GM18867 (cell line): Measurements from ENCODE around the gene DQX1.

ENCODE experiments used
- ATAC-seq: cut with Tn5 transposase; IDR thresholded peaks from one replicate; pipeline ENCODE4 v1.9.1; 2021; ENCODE audit warnings: mild to moderate bottlenecking, moderate library complexity; ENCODE audit not compliant: unreplicated experiment

DQX1 gene

DNA sequence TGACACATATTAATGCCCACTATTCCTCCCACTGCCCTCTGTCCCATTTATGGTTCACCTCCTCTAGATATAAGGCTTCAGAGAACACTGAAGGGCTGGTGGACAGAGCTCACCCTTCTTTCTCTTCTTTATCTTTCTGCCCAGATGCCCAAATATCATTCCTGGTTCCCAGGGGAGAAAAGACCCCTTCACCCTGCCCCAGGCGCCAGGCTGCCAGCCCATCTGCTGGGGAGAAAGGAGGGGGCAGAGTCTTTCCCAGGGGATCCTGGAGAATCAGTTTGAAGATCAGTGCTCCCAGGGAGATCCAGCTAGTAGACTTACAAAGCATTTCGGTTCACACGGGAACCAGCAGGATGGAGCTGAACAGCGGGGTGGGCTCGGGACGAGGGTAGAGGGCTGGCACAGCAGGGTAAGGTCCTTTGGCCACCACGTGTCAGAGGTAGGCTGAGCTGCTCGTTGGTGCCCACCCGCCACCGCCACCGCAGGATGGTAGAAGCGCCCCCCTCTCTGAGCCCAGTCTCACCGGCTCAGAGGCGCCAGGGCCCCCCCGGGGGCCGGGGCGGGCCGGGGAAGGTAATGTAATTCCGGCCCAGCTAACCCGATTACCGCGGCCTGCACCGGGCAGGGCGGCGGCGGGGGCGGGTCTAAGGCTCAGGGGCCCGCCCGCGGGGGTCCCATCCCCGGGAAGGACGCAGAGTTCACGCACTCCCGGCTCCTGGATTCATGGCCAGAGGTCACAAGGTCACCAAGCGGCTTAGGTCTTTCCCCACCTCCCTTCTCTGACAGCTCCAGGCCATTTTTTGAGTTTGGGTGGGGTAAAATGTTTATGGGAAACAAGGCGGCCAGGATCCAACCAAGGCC lies 13.1 kb downstream of the DQX1 start:
- ATAC-seq, result no peak

DNA sequence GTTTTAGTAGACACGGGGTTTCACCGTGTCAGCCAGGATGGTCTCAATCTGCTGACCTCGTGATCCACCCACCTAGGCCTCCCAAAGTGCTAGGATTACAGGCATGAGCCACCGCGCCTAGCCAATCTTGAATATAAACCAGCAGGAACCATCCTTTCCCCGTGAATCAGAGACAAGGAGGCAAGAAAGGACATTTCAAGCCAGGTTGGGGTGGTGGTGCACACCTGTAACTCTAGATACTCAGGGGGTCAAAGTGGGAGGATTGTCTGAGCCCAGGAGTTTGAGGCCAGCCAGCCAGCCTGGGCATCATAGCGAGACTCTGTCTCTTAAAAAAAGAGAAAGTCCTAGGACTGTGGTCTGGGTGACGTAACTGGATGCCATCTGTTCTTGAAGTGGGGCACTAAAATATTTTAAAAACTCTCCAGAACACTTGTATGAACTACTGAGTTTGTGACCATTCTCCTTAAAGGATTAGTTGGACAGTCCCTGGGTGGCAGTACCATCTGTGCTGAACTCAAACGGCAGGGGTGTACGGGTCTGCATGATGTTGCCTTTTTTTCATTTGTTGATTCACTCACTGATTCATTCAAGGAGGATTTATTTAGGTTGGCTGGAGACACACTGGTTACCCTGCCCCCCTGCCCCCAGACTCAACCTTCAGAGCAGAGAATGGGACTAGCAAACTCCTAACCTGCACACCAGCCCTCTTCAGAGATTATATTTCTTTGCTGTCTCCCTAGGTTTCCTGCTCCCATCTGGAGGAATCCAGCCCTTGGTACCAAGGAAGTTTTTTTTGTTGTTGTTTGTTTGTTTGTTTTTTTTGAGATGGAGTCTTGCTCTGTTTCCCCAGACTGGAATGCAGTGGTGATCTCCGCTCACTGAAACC lies 14.7 kb downstream of the DQX1 start:
- ATAC-seq, result no peak

DNA sequence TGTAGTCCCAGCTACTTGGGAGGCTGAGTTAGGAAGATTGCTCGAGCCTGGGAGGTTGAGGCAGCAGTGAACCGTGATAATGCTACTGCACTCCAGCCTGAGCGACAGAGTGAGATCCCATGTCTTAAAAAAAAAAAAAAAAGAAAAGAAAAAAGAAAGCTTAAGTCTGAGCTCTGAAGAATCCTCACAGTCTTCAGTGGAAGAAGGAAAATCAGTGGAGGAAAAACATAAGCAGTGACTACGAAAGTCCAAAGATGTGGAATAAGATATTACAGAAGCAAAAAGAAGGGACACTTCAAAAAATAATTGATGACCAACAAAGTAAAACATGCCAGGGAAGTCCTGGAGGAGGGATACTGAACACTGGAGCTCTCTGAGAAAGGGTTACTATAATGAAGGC lies 15.8 kb downstream of the DQX1 start:
- ATAC-seq, result no peak

DNA sequence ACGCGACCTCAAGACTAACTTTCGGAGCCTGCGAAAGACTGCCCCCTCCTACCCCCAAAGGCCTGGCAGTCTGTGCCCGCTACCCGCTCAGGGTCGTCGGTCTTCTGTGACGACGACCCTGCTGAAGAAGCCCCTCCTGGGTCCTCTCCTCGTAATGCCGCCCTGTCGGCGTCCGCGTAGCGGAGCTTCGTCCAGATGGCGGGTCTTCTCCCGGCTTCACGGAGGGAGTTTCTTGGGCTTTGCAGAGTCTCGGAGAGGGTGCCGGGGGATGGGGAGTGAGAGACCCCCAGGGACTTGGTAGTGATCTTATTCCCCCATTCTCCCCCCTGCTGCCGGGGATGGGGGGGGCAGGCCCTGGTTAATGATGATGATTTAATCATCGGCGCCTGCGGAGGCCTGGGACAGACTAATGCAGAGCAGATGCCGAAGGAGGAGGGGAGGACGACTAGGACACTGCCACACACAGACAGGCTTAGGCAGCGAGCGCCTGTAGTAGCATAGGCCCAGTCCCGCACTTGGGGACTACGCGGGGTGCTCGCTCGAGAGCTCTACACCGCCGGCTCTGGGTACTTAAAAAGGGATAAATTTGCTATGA lies 18.0 kb downstream of the DQX1 start:
- peak; percentile 6 for ATAC-seq

DNA sequence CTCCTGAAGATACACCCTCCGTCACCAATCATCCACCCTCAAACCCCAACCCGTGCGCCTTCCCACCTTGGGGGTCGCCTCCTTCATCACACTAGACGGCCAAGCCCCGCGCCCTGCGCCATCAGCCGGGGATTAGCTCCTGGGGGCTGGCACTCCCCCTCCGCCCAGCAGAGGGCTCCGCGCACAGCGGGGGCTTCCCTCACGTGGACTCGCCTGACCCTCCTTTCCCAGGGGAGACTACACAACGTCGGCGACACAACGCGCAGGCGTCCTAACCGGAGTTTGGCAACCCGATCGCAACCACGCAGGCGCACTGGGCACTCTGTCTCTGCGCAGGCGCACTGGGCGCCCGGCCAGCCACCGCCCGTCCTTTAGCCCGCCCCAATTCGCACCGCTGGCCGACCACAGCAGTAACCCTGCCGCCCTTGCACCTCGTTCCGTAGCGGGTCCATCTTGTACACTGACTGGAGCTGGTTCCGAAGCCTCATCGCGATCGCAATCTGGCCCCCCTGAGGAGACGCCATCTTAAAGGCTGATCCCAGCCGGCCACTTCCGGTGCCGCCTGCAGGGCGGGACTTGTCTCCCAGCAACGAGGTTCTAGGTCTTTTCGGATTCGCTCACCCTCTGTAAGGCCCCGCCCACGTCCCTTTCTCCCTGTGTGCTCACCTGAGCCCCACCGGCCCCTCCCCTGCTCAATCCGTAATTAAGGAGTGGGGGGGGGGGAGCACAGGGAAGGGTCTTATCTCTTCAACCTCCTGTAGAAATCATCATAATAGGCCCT lies 18.7 kb downstream of the DQX1 start, which contains the start of gene PCGF1:
Gene PCGF1, minus strand, starts transcription at position 551 of the 781 bp plus-strand sequence. Its CDS starts 27 bp downstream, at position 524.
- peak; percentile 89 for ATAC-seq

DNA sequence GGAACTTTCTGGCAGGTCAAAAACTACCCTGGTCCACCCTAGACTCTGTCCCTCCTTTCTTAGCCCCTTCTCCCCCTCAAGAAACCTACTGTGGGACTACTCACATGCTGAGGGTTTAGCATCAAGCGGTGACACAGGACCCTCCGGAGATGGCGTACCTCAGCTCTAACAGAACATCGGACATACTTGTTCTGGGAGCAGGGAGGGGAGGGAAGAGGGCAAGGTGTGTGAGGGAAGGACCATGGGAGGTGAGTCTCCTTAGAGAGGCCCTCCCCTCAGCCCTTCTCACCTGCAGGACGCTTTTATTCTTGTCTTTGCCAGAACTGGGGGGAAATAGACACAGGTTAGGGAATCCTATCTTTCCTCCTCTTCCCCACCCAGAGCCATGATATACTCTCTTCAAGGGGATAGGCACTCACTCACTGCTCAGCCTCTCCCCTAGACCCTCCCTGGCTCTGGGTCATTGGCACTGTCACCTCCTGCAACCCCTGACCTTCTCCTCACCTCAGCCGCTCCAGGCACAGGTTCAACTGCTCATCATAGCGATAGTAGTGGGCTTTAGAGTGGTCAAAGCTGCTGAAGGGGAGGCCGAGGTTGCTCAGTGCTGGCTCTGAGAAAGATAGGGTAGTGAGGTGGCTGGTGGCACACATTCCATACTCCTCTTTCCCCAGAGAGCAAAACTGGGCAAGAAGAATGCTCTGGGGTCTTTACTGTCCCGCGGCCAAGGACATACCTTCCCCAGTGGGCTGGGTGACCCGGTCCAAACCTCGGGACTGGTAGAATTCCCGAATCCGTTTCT lies 20.4 kb downstream of the DQX1 start:
- ATAC-seq, result no peak

DNA sequence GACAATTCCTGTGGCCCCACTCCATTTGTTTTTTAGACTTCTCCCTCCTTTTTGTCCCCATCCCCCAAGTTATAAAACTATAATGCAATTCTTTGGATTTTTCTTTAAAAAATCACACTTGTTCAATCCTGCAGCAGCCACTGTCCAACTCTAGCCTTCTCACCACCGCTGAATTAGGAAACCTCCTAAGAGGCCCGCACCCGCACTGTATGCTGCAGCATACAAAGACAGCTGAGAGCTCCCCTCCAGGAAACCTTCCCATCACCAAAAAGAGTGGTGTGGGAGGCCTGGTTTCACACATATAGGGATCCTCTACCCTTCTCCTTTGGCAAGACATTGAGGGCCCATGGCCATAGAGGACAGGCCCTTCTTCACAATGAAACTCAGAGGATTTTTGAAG lies 21.4 kb downstream of the DQX1 start:
- ATAC-seq, result no peak

DNA sequence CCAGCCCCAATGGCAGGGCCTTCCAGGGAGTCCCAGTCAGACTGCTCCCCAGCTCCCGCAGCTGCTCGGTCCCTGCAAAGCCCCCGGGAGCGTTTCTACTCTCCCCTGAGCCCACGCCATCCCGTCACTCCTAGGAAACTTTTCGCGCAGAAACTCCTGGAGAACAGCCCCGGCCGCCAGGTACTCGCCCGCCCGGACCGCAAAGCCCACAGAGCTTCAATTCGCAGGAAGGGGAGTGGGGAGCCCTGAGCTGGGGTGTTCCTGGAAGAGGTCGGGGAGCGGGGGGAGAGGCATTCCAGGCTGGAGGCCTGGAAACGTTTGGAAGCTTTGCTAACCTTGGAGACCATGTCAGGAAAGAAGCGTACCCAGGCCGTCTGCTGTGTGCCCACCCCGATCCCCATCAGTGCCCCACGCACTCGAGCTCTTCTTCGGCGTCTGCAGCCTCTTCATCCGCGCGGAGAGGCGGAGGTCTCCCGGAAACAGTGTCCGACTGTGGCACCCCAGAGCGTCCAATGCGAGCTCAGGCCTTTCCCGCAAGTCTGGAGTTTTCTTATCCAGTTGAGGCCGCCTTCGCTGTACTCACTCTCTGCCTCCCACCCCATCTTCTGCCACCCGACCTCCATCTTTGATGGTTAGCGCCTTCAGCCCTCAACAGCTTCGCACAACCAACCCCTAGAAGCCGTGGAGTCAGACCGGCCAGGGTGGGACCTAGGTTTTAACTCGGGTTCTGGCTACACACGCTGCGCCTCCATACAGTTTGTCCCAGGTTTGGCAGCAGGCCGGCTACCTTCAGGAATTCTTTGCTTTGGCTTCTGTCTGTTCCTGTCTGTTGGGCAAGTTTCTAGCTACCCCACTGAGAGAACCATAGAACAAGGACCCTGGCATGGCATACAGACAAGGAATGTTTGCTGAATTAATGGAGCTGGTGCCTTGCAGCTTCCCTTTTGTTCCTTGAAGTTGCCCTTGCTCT lies 22.2 kb downstream of the DQX1 start:
- no peak for ATAC-seq

DNA sequence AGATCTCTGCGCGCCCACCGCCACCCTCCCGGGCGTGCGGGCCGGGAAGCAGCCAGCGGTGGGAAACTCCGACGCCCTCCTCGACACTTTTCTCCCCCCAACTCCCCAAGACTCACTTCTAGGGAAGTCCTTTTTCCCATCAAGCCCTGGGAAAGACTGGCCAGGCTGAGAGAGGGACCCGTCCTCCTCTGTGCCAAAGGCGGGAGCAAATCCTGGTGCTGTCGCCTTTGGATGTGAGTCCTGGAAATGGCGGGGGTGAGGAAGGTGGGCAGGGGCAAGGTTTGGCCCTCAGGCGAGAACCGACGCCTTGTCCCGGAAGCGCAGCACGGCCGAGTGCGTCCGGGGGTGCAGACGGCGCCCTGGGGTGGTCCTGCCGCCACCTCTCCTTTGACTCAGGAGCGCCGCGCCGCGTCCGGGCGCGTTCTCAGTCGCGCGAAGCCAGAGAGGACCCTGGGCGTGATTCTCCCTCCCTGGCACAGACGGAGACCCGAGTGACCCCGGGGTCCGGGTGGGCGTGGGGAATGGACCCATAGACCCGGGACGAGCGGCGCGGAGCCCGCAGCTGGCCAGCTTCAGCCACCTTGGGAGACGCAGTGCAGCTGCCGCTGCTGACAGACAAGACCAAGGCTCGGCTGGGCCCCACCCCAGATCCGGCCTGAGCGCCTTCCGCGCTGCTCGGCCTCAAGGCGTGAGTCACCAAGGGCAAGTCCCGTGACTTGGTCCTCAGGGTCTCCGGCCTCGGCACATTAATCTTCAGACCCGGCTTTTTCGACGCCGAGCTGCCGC lies 23.1 kb downstream of the DQX1 start:
- ATAC-seq, result peak; percentile 31

DNA sequence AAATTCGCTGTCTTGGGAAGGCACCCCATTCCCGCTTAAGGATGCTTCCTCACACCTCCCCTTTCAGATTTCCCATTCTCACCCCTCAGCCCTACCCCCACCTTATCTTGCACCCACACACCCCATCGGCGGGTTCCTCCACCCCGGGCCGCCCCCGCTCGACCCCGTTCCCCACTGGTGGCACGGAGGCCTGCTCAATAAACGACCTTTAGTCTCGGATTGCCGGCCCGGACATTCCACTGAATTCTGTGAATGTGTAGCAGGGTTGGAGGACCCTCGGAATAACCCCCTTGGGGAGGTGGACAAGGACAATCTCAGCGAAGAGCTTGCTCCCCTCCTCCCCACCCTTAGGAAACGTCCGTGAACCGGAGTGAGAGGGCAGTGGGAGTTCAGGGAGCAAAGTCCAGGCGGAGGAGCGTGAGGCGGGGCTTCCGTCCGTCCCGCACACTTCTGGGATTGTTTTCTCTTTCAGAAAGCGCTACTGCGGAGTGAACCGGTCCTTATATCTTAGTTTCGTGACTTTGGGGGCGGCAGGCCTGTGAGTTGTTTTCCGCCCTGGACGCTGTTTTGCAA lies 23.8 kb downstream of the DQX1 start:
- no peak for ATAC-seq

DNA sequence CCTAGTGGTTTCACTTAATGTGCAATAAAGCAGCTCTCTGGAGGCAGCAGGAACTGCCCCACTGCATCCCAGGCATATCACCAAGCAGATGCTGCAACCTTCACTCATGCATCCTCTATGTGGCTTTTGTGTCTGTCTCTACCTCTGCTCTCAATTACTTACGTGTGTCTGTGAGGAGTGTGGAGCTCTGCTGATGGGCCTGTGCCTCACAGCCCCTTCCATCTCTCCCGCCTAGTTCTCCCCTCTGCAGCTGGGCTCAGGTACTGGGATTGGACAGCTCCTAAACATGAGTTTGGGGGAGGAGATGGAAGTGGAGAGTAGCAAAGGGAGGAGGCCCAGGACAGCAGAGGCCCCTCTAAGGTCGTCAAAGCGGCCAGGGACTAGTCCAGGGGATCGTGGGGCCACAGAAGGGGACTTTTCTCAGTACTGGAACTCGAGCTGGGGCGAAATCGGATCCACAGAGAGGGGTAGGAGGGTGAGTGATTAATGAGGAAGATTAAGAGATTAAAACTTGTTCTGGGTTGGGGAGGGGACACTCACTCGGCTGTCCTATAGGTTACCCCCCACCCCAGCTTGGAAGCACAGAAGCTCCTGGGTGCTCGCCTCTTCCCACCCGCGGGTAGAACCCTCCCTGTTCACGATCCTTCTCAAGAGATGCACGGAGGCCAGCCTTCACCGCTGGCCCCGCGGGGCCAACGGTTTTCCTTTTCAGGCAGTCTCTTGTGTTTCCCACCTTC lies 24.5 kb downstream of the DQX1 start:
- no peak for ATAC-seq

DNA sequence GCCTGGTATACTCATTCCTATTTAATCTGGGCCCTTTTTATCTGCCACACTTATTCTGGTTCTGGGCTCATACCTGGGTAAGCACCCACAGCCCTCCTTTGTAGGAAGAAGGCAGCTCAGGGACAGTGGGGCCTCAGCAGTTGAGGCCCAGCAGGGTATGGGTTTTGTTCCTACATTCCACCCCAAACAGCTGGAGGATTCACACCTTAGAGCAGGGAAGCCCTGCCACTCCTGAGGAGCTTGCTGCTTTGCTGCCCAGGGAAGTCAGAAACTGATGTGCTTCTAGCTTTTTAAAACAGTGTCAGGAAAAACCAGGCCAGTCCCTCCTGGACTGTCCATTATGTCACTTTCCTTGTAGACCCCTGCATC lies 25.5 kb downstream of the DQX1 start:
- no peak for ATAC-seq

DNA sequence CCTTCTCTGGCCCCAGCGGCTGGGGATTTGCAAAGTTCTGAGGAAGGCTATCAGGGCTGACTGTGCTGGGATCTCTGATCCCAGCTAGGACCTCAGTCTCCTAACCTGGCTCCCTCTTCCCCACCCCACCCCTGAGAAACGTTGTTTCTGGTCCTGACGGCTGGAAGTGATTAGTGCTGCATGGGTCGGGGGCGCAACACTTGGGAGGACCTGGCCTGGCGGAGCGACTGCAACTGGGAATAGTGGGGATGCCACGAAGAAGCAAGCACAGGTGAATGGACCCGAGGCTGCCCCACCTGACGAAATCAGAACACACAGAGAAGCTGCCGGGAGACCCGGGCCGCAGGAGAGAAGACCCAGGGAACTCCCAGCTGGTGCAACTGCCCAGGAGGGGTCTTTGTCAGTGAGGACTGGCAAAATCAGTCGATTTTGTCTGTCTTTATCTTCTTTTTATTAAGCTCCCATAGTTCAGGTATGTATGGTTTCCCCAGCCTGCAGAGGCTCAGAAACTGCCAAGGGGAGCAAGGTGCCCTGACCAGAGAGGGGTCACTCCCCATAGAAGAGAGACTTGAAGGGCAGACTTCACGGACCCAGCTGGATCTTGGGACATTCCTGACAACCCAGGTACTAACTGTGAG lies 26.0 kb downstream of the DQX1 start:
- no peak for ATAC-seq

DNA sequence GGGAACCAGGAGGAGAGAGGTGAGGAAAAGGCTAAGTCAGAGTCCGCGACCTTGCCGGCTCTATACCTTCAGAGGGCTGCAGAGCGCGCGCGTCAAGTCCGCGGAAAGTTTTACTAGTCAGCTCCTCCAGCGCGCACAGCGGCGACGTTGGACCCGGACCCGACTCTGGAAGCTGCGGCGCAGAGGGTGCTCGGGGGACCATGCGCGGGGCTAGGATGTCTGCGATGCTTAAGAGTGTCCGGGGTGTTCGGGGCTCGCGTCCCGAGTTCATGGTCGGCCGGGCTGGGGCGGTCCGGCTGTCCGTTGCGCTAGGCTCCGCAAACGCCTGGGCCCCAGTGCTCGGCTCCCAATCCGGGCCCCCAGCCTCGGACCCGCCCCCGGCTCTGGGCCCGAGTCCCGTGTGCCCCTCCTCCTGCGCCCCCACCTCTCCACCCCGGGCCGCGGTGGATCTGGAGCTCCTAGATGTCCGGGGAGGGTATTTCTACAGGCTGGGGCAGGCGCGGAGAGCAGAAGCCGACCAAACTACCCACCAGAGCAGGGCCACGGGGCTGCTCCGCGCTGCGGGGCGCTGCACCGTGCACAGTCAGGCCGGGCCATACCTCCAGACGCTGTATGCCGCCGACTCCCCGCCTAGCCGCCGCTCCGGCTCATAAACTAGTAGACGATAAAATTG lies 26.6 kb downstream of the DQX1 start, which contains the start of gene LBX2:
Gene LBX2, minus strand, starts transcription at position 337 of the 673 bp plus-strand sequence. Its CDS starts 66 bp downstream, at position 271.
- ATAC-seq, result no peak

DNA sequence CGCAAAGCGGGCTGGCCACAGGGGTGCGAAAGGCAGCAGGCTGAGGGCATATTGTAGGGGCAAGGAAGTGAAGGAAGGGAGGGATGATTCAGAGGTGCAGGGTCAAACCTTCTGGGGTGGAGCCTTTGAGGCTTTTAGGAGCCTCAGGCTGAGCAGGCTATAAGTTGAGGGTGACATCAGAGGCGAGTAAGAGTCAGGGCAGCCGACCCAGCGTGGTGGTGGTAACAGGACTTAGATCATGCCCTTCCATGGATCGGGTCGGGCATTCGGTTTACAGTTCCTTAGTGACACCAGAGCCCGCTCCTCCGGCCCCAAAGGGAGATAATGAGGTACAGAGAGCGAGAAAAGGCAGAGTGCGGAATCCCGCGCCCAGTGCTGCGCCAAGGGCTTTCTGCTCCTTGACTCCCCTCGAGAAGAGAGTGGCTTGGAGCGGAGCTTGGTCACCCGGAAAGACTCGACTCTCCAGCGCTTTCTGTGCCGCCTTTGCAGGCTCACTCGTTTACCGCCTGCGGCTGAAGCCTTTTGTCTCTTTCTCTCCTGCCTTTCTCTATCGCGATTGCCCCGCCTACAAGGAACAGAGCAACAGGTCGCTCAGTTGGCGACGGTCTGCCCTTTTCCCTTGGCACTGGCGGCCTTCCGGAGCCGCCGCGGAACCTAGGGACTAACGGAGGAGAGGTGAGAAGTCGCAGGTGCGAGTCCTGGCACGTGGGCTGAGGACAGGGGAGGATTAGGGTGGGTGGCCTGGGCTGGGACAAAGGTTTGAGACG lies 27.3 kb downstream of the DQX1 start:
- ATAC-seq, result no peak
